DMS114 treated with DMSO at 0.1 percent for 48 hours (cell line): ENCODE measurements around the gene CLEC17A.
"Not testable (repeated sequence)": the region's sequence is repeated elsewhere in the genome, so short reads cannot be mapped to it uniquely, and the experiment has no call there.

Source experiments
- DNase-seq: peaks from one replicate; lab custom pipeline; 2025; ENCODE audit not compliant: unreplicated experiment; lab: John Stamatoyannopoulos, UW

Gene CLEC17A

DNA sequence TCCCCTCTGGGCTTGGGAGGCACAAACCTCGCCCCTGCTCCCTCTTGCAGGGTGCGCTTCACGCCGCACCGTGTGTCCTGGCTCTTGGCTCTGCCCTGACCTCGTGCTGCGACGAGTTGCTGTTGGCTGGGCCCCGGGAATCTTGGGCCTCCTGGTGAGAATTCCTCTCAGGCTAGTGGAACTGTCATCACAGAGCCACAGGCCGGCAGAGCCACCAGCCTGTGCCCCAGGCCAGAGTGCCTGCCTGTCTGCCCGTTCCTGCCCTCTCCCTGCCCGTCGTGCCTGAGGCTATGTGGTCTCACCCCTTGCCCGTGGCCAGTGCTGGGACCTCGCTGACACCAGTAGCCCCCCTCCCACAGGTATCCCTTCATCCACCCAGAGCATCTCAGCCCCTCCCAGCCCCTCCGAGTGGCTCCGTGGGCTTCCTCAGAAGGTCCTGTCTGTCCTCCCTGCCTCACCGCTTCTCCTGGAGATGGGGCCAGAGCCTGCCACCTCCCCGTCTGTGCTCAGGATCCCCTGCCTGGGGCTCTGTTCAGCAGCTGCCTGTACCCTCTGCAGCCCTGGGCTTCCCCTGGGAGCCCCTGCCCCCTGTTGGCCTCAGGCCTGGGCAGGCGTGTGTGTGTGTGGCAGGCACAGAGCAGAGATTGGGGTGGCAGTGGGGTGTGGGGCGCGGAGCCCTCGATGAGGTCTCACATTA lies 24.4 kb upstream of the CLEC17A start:
- no peak for DNase-seq

DNA sequence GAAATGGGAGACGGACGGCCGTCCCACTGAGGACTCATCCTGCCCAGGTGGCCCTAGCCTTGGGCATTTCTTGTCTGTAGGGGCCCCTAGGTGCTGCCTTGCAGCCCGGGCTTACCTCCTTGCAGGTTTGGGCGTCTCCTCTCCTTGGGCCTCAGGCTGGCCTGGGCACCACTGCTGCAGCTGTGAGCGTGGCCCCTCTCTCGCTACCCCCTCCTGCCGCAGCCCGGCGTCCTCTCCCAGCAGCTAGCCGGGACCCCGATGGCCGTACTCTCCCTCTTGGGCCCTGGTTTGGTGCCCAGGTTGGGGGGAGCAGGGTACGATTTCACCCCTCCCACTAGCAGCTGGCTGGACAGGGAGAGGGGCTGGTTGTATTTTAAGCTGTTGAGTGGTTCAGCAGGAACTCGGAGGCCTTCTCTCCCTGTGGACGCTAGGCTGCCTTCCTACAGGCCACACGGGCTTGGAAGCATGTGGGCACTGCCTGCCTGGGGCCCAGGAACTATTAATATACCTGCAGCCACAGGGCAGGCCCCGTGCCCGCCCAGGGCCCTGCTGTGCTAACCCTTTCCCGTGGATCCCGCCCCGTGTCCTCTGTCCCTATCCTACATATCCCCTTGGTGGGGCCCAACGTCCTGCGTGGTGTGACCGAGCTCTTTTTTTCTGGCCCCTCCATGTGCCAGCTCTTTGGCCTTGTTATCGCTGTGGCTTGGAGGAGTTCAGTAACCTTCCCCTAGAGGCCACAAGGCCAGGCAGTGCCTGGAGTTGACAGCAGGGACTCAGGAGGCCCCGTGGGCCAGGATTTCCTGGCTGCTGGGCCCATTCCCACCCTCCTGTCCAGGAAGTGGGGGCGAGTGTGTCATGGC lies 22.7 kb upstream of the CLEC17A start:
- no peak for DNase-seq

GRCh38 chr19:14560776-14561108 lies 22.1 kb upstream of the CLEC17A start:
- no peak for DNase-seq

DNA sequence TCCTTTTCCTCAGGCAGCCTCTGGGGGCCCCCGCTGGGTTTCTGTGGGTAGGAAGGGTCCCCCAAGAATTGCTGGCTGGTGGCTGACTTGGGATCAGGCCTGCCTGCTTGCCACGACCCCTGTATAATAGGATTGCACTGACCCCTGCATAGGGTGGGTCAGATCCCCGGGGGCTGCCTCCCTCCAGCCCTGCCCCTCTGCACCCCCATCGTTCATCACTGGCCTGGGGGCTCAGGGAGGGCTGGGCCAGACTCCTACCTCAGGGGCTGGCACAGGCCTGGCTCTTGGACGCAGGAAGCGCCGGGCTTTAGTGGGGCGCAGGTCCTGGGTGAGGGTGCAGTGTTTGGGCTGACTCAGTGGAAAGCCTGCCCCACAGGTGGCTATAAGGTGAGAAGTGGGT lies 21.6 kb upstream of the CLEC17A start:
- DNase-seq: no peak

DNA sequence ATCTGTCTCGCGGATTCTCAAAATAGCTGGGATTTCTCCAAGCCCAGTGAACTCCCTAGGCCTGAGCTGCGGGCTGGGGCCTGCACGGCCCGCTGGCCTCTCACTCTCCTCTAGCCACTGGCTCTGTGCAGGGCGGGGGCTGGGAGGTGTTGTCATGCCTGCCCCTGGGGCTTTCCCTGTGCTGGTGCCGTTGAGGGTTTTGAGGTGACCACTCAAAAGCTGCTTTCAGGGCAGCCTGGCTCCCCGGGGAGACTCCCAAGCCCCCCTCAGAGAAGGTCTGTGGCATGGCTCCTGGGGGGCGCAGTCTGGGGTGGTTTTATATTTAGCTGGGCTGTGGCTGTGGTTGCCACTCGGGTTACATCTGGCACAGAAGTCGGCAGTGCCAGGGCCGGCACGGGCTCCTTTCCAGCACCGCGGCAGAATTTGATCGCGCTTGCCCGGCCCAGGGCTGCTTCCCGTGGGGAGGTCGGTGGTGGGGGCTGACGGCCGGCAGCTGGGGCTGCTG lies 21.0 kb upstream of the CLEC17A start:
- DNase-seq: no peak

- no peak for DNase-seq
These were observed 20.0 kb upstream of the CLEC17A start for GRCh38 chr19:14562660-14563589.

DNA sequence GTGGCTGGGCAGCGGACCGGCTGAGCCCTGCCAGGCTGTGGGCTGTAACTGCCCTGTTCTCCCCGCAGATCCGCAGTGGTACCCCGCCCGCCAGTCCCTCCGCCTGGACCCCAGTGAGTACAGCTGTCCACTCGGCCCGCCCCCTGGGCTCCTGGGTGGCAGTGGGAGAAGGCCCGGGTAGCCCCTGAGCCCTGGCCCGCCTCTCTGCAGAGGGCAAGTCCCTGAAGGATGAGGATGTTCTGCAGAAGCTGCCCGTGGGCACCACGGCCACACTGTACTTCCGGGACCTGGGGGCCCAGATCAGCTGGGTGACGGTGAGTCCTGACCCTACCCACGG lies 19.3 kb upstream of the CLEC17A start:
- DNase-seq: no peak

DNA sequence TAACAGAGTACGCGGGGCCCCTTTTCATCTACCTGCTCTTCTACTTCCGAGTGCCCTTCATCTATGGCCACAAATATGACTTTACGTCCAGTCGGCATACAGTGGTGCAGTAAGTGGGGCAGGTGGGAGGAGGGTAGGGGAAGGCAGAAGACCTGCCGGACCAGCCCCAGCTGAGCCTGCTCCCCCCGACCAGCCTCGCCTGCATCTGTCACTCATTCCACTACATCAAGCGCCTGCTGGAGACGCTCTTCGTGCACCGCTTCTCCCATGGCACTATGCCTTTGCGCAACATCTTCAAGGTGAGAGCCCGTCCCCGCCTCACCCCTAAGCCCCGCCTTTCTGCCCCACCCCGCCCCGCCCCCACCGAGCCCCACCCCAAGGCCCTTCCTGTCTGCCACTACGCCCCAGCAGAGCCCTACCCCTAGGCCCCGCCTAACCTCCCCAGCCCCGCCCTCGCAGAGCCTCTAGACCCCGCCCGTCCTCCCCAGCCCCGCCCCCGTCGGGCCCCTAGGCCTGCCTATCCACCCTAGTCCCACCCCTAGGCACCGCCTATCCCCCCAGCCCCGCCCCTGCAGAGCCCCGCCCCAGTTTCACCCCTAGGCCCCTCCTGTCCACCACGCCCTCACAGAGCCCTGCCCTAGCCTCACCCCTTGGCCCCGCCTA lies 18.8 kb upstream of the CLEC17A start:
- no peak for DNase-seq

- not testable (repeated sequence) for DNase-seq
These were observed 18.1 kb upstream of the CLEC17A start for GRCh38 chr19:14564652-14565297.

GRCh38 chr19:14565298-14565679 lies 17.6 kb upstream of the CLEC17A start:
- no peak for DNase-seq

- DNase-seq: no peak
These were observed 16.8 kb upstream of the CLEC17A start for GRCh38 chr19:14565765-14566711.

DNA sequence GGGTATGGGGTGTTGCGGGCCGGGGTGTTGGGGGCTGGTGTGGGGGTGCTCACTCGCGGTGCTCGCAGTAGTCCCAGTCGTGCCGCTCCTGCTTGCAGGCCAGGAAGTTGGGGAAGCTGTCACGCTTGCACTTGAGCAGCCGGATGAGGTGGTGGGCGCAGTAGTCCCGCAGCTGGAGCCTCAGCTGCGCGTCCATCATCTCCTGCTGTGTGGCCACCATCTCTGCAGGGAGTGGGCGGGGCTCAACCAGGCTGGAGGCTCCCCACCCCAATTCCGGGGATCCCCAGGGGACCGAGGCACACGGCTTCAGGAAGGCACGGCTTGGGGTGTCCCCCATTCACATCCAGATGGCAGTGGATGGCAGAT lies 16.2 kb upstream of the CLEC17A start:
- no peak for DNase-seq

GRCh38 chr19:14567079-14567478 lies 15.8 kb upstream of the CLEC17A start:
- no peak for DNase-seq

- DNase-seq: no peak
These were observed 11.9 kb upstream of the CLEC17A start for GRCh38 chr19:14570864-14571527.

DNA sequence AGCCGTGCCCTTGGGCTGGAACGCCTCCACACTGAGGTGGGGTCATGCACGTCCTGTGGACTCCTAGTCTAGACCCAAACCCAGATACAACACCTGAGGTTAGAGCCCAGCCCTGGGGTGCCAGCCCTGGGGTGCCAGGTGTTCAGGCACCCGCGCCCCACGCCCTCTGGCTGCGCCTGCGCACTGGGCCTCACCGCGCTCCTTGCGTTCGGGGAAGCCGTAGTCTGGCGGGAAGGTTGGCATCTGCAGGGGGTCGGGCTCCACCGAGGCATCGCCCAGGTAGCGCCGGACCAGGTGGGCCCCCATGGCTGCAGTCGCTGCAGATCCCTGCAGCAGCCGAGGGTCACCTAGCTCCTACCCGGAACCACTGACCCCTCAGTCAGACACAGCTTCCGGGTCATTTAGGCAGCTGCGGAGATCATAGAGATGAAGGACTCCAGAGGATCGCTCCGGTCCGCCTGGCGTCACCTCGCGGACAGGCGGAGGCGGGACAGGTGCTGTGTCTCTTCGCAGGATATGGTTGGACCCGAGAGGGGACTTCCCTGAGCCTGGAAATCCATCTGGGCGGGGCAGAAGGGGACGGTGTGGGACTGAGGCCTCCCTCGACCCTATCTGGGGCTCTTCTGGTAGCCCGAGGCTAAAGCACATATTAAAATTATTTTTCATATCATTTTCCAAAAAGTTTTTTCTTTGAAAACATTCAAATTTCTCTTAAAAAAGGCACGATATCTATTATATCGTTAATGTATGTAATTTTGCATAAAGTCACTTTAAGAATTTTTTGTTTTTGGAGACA lies 11.0 kb upstream of the CLEC17A start, which contains the start of gene NDUFB7:
Gene NDUFB7, minus strand, starts transcription at position 372 of the 796 bp plus-strand sequence. Its CDS starts 66 bp downstream, at position 306.
- DNase-seq: peak; percentile 78

DNA sequence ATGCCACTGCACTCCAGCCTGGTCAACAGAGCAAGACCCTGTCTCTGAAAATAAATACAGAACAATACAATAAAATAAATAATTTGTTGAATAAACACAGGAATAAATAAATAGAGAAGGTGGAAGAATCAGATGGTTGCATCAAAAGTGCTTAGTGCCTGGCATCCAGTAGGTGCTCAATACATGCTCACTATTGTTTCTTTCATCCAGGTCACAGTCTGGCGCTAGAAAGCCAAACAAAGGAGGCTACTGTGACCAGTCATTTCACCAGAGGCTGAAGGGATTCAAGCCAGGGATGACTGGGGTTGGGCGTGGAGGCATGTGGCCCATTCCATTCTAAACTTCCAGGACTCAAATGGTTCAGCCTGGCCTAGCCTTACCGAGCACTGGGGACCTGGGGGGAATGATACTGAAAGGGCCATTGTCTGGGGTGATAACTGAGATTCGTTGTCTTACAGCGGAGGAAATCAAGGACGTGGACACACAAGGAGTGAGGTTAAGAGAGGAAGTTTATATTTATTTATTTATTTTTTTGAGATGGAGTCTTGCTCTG lies 7.4 kb upstream of the CLEC17A start:
- no peak for DNase-seq

GRCh38 chr19:14576363-14576762 lies 6.5 kb upstream of the CLEC17A start:
- no peak for DNase-seq

- no peak for DNase-seq
These were observed 5.6 kb upstream of the CLEC17A start for GRCh38 chr19:14577264-14577663.
